D721Med (cell line): ENCODE data around the gene PF4V1.

Experiments
- DNase-seq: peaks from one replicate; pipeline ENCODE4 v3.0.0; 2011; ENCODE audit warnings: low spot score; ENCODE audit not compliant: insufficient read length
- FAIRE-seq: peaks from 2 replicates; lab custom pipeline; 2011; peaks lifted over from hg19 to GRCh38; lab: Jason Lieb, UNC
- CTCF ChIP-seq: IDR thresholded peaks from 2 replicates; pipeline ENCODE4 v1.5.1; 2012; ENCODE audit warnings: mild to moderate bottlenecking, control low read depth; ENCODE audit not compliant: insufficient read depth; ENCODE audit errors: missing control alignments

The PF4V1 gene

DNA sequence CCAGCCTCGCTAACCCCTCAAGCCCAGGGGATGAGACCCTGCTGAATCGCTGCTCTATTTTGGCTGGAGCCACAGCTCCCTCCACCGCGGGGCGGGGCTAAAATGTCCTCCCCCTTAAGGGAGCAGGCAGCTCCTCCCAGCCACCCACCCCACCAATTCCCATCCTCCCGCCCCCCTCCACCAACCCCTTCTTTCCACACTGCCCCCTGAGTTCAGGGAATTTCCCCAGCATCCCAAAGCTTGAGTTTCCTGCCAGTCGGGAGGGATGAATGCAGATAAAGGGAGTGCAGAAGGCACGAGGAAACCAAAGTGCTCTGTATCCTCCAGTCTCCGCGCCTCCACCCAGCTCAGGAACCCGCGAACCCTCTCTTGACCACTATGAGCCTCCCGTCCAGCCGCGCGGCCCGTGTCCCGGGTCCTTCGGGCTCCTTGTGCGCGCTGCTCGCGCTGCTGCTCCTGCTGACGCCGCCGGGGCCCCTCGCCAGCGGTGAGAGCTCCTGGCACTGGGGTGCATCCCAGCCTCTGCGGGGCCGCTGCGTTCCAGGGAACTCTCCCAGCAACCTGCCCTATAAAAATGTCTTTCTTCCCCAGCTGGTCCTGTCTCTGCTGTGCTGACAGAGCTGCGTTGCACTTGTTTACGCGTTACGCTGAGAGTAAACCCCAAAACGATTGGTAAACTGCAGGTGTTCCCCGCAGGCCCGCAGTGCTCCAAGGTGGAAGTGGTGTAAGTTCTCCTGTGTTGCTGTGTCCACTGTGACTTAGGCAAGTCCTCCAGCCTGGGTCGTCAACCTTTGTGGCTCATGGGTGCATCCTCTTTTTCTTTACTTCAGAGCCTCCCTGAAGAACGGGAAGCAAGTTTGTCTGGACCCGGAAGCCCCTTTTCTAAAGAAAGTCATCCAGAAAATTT is 16.5 kb upstream of the PF4V1 start, which contains the start of gene CXCL6:
TSS of gene CXCL6 (plus strand) at position 306 of the 907 bp plus-strand sequence. CDS start at position 379, 73 bp downstream.
- TF ChIP-seq CTCF, result no peak
- DNase-seq (no peak), FAIRE-seq (no peak)

- FAIRE-seq, result no peak
- TF ChIP-seq CTCF, result no peak
- DNase-seq, result no peak
These were observed 14.0 kb upstream of the PF4V1 start for GRCh38 chr4:73839071-73839470.

DNA sequence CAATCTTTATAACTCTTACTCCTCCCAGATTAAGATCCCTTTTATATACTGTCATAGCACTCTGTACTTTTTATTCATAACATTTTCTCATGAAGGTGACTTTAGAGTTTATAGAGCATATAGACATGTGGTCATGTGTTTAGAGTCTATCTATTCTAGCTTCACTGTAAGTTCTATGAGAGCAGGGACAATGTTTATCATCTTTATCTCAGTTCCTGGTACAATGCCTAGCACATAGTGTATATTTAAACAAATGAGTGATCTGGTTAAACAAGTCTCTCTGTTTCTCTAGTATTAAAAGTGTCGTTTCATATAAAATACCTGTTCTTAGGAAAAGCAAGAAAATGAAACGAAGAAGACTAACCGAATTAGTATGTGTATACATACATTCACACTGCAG is 13.4 kb upstream of the PF4V1 start:
- TF ChIP-seq CTCF, result no peak
- DNase-seq (no peak), FAIRE-seq (no peak)

- TF ChIP-seq CTCF, result no peak
- FAIRE-seq (no peak), DNase-seq (no peak)
These were observed 11.7 kb upstream of the PF4V1 start for GRCh38 chr4:73841243-73841925.

GRCh38 chr4:73842696-73843095 is 10.4 kb upstream of the PF4V1 start:
- FAIRE-seq (no peak), DNase-seq (no peak)
- TF ChIP-seq CTCF, result no peak

- TF ChIP-seq CTCF, result no peak
- DNase-seq, result no peak
- no peak for FAIRE-seq
These were observed 9.7 kb upstream of the PF4V1 start for GRCh38 chr4:73843369-73843768.
